ENCODE results near the gene PRELID2. TPM values are rescaled to one million over a fixed set of nuclear protein-coding genes. Genes with fewer than 3 reads are reported as not detected.
"Not testable (repeated sequence)": the region's sequence is repeated elsewhere in the genome, so short reads cannot be mapped to it uniquely, and the experiment has no call there.

PRELID2 gene
- total RNA-seq, 8 experiments from 2014 or later: 1.2 to 17.1 (median 9.9) TPM

- Histone ChIP-seq H3K4me1 (replicated peaks in 1 of 2) (peaks cover 7 to 14% of the 10 kb centered on the region in 2 donors), H3K4me3 (peak overlapping the region in 2 of 5 donors; percentile 3 to 11), H3K27ac (peak overlapping the region in 1 of 2 donors; percentile 16)
- ATAC-seq (replicated peaks in 6 of 8): peak in 7 of 8 experiments; percentile 11 to 83 (median 74)
- WGBS, 10 experiments: 40 to 100% (median 70%) methylated on average over 1 to 4 of the region's 4 CpGs; no CpG with 5 or more reads in 3 of the 10 experiments
- in situ Hi-C loops (cut with MboI; ENCODE audit: low pct_unique_long_range_greater_than_20kb in 2 of 9, low sequenced_read_pairs in 9 of 9, unreplicated experiment in 9 of 9): no loop called here
Observed at GRCh38 chr5:145855763-145856267, 20.7 kb upstream of the PRELID2 start.

- ATAC-seq (replicated peaks in 6 of 8): peak in 4 of 8 experiments; percentile 28 to 92 (median 68)
- in situ Hi-C loops (cut with MboI; ENCODE audit: low pct_unique_long_range_greater_than_20kb in 2 of 9, low sequenced_read_pairs in 9 of 9, unreplicated experiment in 9 of 9): no loop called here
- no peak overlapping the region for H3K27ac ChIP-seq
- no peak overlapping the region for H3K4me3 ChIP-seq
- H3K4me1 ChIP-seq (replicated peaks in 1 of 2): peaks cover 7 to 14% of the 10 kb centered on the region in 2 donors
- 50 to 100% (median 73%) methylated on average over 1 to 2 of the region's 2 CpGs; no CpG with 5 or more reads in 3 of the 10 experiments for WGBS, 10 experiments
Observed at GRCh38 chr5:145854651-145855258, 19.6 kb upstream of the PRELID2 start.

GRCh38 chr5:145853781-145854376 is 18.7 kb upstream of the PRELID2 start:
- no peak overlapping the region for H3K4me3 ChIP-seq
- H3K27ac ChIP-seq: no peak overlapping the region
- in situ Hi-C loops (cut with MboI; ENCODE audit: low pct_unique_long_range_greater_than_20kb in 2 of 9, low sequenced_read_pairs in 9 of 9, unreplicated experiment in 9 of 9): no loop called here
- WGBS, 10 experiments: 64 to 100% (median 96%) methylated on average over 1 to 3 of the region's 3 CpGs; no CpG with 5 or more reads in 2 of the 10 experiments
- no peak for ATAC-seq (replicated peaks in 6 of 8)
- peaks cover 7 to 14% of the 10 kb centered on the region in 2 donors for H3K4me1 ChIP-seq (replicated peaks in 1 of 2)

- WGBS, 10 experiments: 0 to 100% (median 72%) methylated on average over 1 to 3 of the region's 3 CpGs; no CpG with 5 or more reads in 3 of the 10 experiments
- in situ Hi-C loops (cut with MboI; ENCODE audit: low pct_unique_long_range_greater_than_20kb in 2 of 9, low sequenced_read_pairs in 9 of 9, unreplicated experiment in 9 of 9): no loop called here
- Histone ChIP-seq H3K4me3 (no peak overlapping the region), H3K27ac (no peak overlapping the region), H3K4me1 (replicated peaks in 1 of 2) (peaks cover 7 to 14% of the 10 kb centered on the region in 2 donors)
- ATAC-seq (replicated peaks in 6 of 8): no peak
Observed at GRCh38 chr5:145852990-145853389, 17.8 kb upstream of the PRELID2 start.

GRCh38 chr5:145848854-145849253 is 13.7 kb upstream of the PRELID2 start:
- Histone ChIP-seq H3K4me3 (no peak overlapping the region), H3K27ac (no peak overlapping the region), H3K4me1 (replicated peaks in 1 of 2) (peaks cover 0 to 3% of the 10 kb centered on the region in 2 donors)
- 0 to 100% (median 83%) methylated on average over 1 of the region's 1 CpG; no CpG with 5 or more reads in 3 of the 10 experiments for whole genome bisulfite sequencing, 10 experiments
- ATAC-seq (replicated peaks in 6 of 8): no peak
- in situ Hi-C loops (cut with MboI; ENCODE audit: low pct_unique_long_range_greater_than_20kb in 2 of 9, low sequenced_read_pairs in 9 of 9, unreplicated experiment in 9 of 9): loop anchor here in 2 of 9 experiments (25.0 kb wide), 2 partner anchors 188 to 1637 kb away; no protein-coding TSS in a partner anchor

GRCh38 chr5:145847499-145848497 is 12.7 kb upstream of the PRELID2 start:
- 7 to 100% (median 78%) methylated on average over 1 to 6 of the region's 6 CpGs for WGBS, 10 experiments
- Histone ChIP-seq H3K27ac (no peak overlapping the region), H3K4me1 (replicated peaks in 1 of 2) (peaks cover 0 to 3% of the 10 kb centered on the region in 2 donors), H3K4me3 (no peak overlapping the region)
- ATAC-seq (replicated peaks in 6 of 8): peak in 4 of 8 experiments; percentile 24 to 100 (median 66)
- in situ Hi-C loops (cut with MboI; ENCODE audit: low pct_unique_long_range_greater_than_20kb in 2 of 9, low sequenced_read_pairs in 9 of 9, unreplicated experiment in 9 of 9): loop anchor here in 2 of 9 experiments (25.0 kb wide), 2 partner anchors 190 to 1635 kb away; no protein-coding TSS in a partner anchor

GRCh38 chr5:145846081-145846480 is 10.9 kb upstream of the PRELID2 start:
- WGBS, 10 experiments: 17 to 100% (median 90%) methylated on average over 1 to 3 of the region's 3 CpGs; no CpG with 5 or more reads in 2 of the 10 experiments
- in situ Hi-C loops (cut with MboI; ENCODE audit: low pct_unique_long_range_greater_than_20kb in 2 of 9, low sequenced_read_pairs in 9 of 9, unreplicated experiment in 9 of 9): loop anchor here in 2 of 9 experiments (25.0 kb wide), 2 partner anchors 191 to 1634 kb away; no protein-coding TSS in a partner anchor

GRCh38 chr5:145841299-145841698 is 6.2 kb upstream of the PRELID2 start:
- Histone ChIP-seq H3K4me1 (replicated peaks in 1 of 2) (no peaks in the 10 kb centered on the region), H3K4me3 (no peak overlapping the region), H3K27ac (no peak overlapping the region)
- ATAC-seq (replicated peaks in 6 of 8): no peak
- in situ Hi-C loops (cut with MboI; ENCODE audit: low pct_unique_long_range_greater_than_20kb in 2 of 9, low sequenced_read_pairs in 9 of 9, unreplicated experiment in 9 of 9): loop anchor here in 2 of 9 experiments (25.0 kb wide), 2 partner anchors 196 to 1629 kb away; no protein-coding TSS in a partner anchor

More at GRCh38 chr5:145846081-145846480, 10.9 kb upstream of the PRELID2 start:
- H3K4me1 ChIP-seq (replicated peaks in 1 of 2): no peaks in the 10 kb centered on the region
- no peak overlapping the region for H3K4me3 ChIP-seq
- no peak for ATAC-seq (replicated peaks in 6 of 8)
- no peak overlapping the region for H3K27ac ChIP-seq

GRCh38 chr5:145840458-145841132 is 5.5 kb upstream of the PRELID2 start:
- Histone ChIP-seq H3K4me1 (replicated peaks in 1 of 2) (peaks cover 3 to 4% of the 10 kb centered on the region in 2 donors), H3K4me3 (no peak overlapping the region), H3K27ac (no peak overlapping the region)
- in situ Hi-C loops (cut with MboI; ENCODE audit: low pct_unique_long_range_greater_than_20kb in 2 of 9, low sequenced_read_pairs in 9 of 9, unreplicated experiment in 9 of 9): loop anchor here in 2 of 9 experiments (25.0 kb wide), 2 partner anchors 197 to 1628 kb away; no protein-coding TSS in a partner anchor
- WGBS, 10 experiments: 20 to 100% (median 83%) methylated on average over 1 to 3 of the region's 3 CpGs; no CpG with 5 or more reads in 2 of the 10 experiments
- ATAC-seq (replicated peaks in 6 of 8): no peak

- in situ Hi-C loops (cut with MboI; ENCODE audit: low pct_unique_long_range_greater_than_20kb in 2 of 9, low sequenced_read_pairs in 9 of 9, unreplicated experiment in 9 of 9): loop anchor here in 2 of 9 experiments (25.0 kb wide), 2 partner anchors 199 to 1626 kb away; no protein-coding TSS in a partner anchor
- Histone ChIP-seq H3K27ac (no peak overlapping the region), H3K4me3 (no peak overlapping the region), H3K4me1 (replicated peaks in 1 of 2) (peaks cover 9 to 14% of the 10 kb centered on the region in 2 donors)
- no peak for ATAC-seq (replicated peaks in 6 of 8)
- 50 to 100% (median 75%) methylated on average over 1 to 6 of the region's 6 CpGs; no CpG with 5 or more reads in 3 of the 10 experiments for WGBS, 10 experiments
Observed at GRCh38 chr5:145838276-145838675, 3.1 kb upstream of the PRELID2 start.

GRCh38 chr5:145836241-145836640 is 1.1 kb upstream of the PRELID2 start:
- not testable (repeated sequence) for H3K27ac ChIP-seq; H3K4me3 ChIP-seq; ATAC-seq (replicated peaks in 6 of 8)
- 84 to 100% (median 97%) methylated on average over 1 to 10 of the region's 13 CpGs; no CpG with 5 or more reads in 2 of the 10 experiments for WGBS, 10 experiments
- in situ Hi-C loops (cut with MboI; ENCODE audit: low pct_unique_long_range_greater_than_20kb in 2 of 9, low sequenced_read_pairs in 9 of 9, unreplicated experiment in 9 of 9): loop anchor here in 2 of 9 experiments (25.0 kb wide), 2 partner anchors 201 to 1624 kb away; no protein-coding TSS in a partner anchor
- peaks cover 9 to 14% of the 10 kb centered on the region in 2 donors for H3K4me1 ChIP-seq (replicated peaks in 1 of 2)
